ENCODE measurements around the gene PLB1.

GRCh38 chr2:28471701-28472236 lies 24.1 kb upstream of the PLB1 start:
- TF ChIP-seq RAD21 (conservative IDR thresholded peaks at IDR 0.05): no peak
- no peak for TF ChIP-seq CTCF (IDR thresholded peaks at IDR 0.05; ENCODE audit: poor library complexity, severe bottlenecking)
- TF ChIP-seq EP300 (conservative IDR thresholded peaks at IDR 0.05; ENCODE audit: poor library complexity, severe bottlenecking): no peak
- TF ChIP-seq SMC3 (conservative IDR thresholded peaks at IDR 0.05; ENCODE audit: poor library complexity): no peak
- TF ChIP-seq POLR2AphosphoS5 (IDR thresholded peaks at IDR 0.05): no peak
- no peak for TF ChIP-seq EZH2 (IDR thresholded peaks at IDR 0.05; ENCODE audit: borderline replicate concordance, insufficient read depth, low read length, poor library complexity, severe bottlenecking)
- TF ChIP-seq REST (IDR thresholded peaks at IDR 0.05; ENCODE audit: borderline replicate concordance): no peak

Measured in neural cell (in vitro differentiated cells).